HG02938 (cell line): ENCODE measurements around the gene LRRC4B.

Source experiments
- ATAC-seq: cut with Tn5 transposase; IDR thresholded peaks from one replicate; pipeline ENCODE4 v1.9.1; 2021; ENCODE audit warnings: mild to moderate bottlenecking, moderate library complexity; ENCODE audit not compliant: unreplicated experiment

LRRC4B gene

GRCh38 chr19:50573741-50574461 is 5.7 kb upstream of the LRRC4B start:
- no peak for ATAC-seq

- ATAC-seq, result no peak
Measured at GRCh38 chr19:50570997-50571396, 2.8 kb upstream of the LRRC4B start.

GRCh38 chr19:50569938-50570540 is 1.8 kb upstream of the LRRC4B start:
- ATAC-seq, result no peak

- ATAC-seq, result no peak
Measured at GRCh38 chr19:50568728-50569698, 778 bp upstream of the LRRC4B start.

DNA sequence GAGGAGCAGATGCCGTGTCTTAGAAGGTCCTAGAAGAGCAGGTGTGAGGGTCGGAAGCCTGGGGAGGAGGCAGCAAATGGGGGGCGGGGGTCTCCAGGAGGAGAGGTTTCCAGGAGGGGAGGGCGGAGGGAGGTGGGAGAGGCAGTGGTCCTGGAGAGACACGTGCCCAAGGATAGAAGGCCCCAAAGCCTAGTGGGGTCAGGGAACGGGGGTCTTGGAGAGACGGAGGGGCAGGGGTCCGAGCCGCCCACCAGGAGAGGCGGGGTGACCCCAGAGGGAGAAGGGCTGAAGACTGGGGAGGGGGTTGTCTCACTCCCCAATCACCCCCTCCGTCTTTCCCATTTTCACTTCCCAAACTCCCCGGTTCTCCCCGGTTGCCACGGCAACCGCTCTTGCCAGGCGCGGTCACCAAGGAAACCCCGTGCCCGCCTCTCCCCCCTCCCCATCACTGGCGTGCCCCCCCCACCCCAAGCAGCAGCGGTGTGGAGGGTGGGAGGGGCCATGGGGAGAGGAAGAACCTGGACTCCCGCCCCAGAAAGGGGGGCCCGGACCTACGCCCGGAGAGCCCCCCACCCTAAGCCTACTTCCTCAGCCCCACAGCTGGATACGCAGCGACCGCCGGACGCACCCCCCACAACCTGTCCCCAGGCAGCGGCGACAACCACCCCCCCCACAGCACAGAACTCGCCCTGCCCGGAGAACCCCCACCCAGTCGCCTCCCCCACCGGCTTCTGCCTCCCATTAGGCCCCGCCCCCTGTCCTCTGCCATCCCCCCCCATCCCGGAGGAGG is 988 bp downstream of the LRRC4B start:
- ATAC-seq, result no peak

DNA sequence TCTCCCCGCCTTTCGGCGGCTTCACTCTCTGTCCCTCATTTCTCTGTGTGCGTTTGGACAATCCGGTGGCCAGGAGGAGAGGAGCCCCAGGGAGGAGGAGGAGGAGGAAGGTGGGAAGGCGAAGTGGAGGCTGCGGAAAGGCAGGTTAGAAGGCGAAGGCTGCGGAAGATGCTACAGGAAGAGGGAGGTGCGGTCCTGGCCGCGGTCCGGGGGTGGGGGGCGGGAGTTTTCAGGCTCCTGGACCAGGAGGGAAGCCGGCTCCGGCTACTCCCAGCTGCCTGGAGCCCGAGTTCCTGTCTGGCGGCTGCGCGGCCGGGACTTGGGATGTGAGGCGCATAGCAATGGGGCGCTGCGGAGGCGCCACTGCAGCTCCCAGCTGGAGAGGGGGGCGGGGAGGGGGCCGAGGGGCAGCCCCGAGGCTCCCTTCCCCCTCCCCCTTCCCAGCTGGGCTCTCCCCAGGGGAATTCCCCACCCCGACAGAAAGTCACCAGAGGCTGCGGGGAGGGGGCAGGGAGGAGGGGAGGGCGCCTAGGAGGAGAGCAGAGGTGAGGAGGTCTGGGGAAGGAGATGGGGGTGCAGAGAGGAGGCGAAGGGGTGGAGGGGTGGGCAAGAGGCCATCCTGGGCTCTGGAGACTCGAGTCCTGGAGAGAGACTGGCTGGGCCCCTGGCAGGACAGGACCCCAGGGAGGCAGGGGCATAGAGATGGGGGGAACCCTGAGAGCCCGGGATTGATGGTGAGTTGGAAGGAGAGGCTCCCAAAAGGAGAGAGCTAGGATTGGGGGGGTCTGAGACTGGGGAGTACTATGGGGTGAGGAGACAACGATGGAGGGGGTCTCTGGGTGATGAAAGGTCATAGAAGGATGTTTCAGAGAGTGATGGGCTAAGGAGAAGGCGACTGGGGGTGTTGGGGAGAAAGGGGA is 2.0 kb downstream of the LRRC4B start:
- no peak for ATAC-seq

- no peak for ATAC-seq
Measured at GRCh38 chr19:50564229-50565105, 3.8 kb downstream of the LRRC4B start.

DNA sequence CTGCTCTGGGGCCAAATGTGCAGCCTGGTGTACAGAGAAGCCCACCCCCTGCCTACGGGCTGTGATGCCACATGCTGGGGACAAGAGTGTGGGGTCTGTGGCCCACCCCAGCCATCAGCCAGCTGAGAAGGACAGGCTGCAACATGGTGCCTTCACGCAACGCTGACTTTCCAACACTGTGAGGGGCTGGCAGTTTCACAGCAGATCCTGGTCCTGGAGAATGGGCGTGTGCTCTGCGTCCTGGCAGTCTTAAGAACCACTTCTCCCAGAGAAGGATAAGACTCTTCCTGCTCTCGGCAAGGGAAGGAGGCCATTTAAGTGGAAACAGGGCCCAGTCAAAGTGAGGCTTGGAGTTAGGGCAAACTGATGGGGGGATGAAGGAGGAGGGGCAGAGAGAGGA is 4.6 kb downstream of the LRRC4B start:
- no peak for ATAC-seq

DNA sequence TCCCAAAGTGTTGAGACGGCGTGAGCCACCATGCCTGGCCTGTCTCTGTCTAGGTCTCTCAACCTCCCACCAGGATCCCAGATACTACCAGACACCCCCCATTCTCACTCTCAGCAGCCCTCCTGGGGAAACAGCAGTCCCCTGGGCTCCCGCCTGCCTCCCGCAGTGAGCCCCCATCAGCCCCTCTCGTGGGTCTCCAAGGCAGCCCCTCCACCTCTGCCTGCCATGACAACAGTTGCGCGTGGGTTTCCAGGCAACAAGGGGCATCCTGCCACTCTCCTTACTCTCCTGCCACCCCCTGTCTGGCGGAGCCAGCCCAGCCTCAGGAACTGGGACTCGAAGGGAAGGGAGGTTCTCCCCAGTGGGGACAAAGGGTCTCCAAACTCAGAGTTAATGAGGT is 5.2 kb downstream of the LRRC4B start:
- no peak for ATAC-seq

- no peak for ATAC-seq
Measured at GRCh38 chr19:50562329-50562728, 5.9 kb downstream of the LRRC4B start.

- no peak for ATAC-seq
Measured at GRCh38 chr19:50559636-50560035, 8.6 kb downstream of the LRRC4B start.

DNA sequence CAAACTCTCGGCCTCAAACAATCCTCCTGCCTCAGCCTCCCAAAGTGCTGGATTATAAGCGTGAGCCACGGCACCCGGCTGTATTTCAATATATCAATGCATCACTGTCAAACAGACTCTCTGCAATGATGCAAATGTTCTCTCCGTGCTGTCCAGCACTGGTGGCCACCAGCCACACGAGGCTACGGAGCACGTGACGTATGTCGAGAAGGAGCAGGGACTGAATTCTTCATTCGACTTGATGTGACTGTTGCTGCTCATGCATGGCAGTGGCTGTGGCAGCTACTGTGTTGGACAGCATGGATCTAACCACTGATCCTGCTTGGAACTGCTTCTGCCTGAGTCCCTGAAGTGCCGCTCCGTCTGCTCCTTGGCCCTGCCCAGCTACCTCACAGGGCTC is 9.8 kb downstream of the LRRC4B start:
- ATAC-seq, result no peak

DNA sequence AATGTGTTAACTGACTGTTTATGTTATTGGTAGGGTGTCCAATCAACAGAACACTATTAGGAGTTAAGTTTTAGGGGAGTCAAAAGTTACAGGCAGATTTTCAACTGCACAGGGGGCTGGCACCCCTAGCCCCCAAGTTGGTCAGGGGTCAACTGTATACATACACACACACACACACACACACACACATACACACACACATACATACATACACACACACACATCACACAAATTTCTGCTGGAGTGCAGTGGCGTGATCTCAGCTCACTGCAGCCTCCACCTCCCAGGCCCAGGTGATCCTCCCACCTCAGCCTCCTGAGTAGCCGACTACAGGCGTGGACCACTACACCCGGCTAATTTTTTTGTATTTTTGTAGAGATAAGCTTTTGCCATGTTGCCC is 10.2 kb downstream of the LRRC4B start:
- no peak for ATAC-seq

DNA sequence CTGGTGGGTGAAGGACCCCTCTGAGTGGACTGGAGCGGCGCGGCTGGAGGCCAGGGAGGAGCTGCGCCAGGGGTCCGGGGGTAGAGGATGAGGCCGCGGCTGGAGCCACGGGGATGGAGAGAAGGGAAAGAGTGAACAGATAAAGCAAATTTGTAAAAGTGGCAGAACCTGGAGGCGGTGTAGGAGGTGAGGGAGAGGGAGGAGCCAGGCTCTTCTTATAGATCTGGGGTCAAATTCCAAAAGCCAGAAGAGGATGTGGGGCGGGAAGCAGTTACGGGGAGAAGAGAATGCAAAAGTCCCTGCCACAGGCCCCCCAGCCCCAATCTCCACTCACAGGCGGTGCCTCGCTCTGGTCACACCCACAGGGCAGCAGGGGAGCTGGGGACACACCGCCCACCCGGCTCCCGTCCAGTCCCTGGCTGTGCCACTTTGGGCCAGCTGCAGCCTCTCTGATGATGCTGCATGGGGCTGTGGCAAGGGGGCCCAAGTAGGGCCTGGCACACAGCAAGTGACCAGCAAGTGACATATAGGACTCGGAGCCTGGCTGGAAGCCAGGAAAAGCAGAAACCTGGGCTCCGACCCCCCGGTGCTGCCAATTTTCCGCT is 11.1 kb downstream of the LRRC4B start:
- no peak for ATAC-seq

DNA sequence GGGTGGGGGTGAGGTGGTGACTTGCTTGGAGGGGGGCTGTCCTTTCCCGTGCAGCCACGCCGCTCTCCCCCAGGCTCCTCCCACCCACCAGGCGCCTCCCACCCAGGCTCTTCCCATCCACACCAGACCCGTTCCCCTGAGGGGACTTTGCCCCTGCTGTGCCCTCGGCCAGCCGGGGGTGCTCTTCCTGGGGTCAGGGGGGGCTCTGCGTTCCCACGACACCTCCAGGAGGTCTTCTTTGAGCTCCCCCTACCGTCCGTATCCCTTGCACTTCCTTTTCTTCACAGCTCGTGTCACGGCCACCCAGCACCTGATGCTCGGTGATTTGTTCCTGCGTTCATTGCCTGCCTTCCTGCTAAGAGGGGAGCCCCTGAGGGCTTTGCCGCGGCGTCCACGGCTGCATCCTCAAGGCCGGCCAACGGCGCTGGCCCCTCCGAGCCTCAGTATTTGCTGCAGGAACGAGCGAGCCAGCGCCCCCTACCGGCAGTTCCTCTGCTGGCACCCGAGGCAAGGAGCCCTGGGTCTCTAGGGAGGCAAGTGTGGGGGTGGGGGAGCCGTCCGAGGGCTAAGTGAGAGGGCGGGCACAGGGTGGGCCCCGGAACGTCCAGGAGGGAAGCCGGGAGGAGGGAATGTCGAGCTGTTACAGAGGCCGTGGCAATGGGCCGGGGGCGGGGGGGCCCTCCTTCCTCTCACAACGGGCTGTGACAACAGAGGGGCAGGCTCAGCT is 11.8 kb downstream of the LRRC4B start:
- ATAC-seq, result no peak

DNA sequence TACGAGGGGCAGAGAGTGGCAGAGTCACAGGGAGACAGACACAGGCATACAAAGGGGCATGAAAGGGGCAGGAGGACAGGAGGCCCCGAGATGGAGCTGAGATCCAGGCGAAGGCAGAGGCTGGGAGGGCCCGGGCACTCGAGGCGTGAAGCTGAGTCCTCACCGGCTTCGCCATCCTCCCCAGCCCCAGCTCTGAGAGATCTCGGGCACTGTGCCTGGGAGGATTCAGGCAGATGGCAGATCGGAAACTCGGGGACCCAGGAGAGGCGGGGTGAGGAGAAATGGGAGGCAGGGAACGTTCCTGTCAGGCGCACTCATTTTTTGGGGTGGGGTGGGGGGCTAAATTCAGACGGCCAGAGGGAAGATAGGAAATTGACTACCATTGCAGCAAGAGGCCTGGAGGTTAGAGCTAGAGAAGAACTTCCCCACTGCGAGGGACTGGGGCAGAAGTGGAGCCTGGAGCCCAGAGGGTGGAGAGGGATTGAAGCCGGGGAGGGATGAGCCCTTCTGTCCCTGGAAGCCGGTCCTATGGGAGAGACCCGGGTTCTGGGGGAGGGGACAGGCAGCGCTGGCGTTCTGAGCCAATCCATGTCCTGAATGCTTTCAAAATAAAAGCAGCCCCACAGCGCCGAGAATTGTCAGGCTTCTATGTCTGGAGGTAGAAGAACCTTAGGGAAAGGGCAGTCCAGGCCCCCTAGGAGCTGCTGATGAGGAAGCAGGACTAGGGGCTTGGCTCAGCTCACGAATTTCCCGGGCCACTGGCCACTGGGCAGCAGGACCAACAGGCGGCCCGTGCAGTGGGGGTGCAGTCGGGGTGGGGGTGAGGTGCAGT is 12.6 kb downstream of the LRRC4B start:
- ATAC-seq, result no peak

DNA sequence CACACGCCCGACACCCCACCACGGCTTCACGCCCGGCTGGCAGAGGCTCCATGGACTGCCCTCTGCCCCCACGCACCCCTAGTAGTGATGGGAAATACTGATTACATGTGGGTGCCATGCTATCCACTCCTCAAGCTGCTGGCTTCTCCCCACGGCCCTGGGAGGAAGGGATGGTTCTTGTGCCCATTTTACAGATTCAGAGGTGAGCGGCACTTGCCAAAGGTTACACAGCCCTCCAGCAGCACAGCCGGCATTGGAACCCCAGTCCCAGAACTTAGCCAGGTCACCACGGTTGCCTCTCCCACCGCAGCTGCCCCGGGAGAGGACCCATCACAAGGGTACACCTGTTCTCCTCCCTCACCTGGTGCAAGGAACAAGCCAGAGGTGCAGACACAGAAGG is 13.2 kb downstream of the LRRC4B start:
- no peak for ATAC-seq
